Right ventricle myocardium inferior (tissue), 1 donor: ENCODE results near the gene CCNA1. TPM values are rescaled to one million over a fixed set of nuclear protein-coding genes. Genes with fewer than 3 reads are reported as not detected.

Experiments used
- ATAC-seq: fragments of 200-7000 bp; cut with Tn5 transposase; one replicate; pipeline ENCODE4 v1.9.1; 2020; ENCODE audit warnings: mild to moderate bottlenecking, moderate library complexity
- DNase-seq: peaks from one replicate; pipeline ENCODE4 v3.0.0; 2021; ENCODE audit errors: missing footprints
- intact Hi-C: fragments of 100-400 bp; cut with DNase I; formaldehyde crosslinking; loops from one replicate; pipeline ENCODE4 v1.11.0; 2022
- total RNA-seq: library from RNA; stranded (reverse); fragmentation: NEBNext Ultra II Directional; extraction: Animal tissue kit (Norgen Biotek cat#: 25700); gene quantifications from one replicate; pipeline ENCODE4 v1.2.1, GENCODE V29; 2021
- donor health status: DM: no; HTN: yes; CAD: no; lungs with severe emphysema.

The CCNA1 gene
- total RNA-seq, 1 donor from 2014 or later = not detected

DNA sequence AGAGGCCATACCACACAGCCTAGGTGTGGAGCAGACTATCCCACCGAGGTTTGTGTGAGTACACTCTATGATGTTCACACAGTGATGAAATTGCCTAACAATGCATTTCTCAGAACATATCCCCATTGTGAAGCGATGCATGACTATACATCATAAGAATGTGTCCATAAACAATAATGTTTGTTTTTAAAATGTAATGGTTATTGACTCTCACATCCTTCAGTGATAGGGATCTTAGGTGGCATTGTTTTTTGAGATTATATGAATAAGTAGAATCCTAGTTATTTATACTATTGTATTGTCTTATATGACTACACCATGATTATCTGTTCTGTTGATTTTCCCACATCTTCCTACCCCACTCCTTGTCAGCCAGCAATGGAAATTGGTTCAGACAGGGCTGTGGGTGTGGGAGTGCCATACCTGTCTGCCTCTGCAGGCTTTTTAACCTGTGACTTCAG lies 13.6 kb downstream of the CCNA1 start:
- DNase-seq (no peak), ATAC-seq (no peak)
- intact Hi-C loops = no loop called here

DNA sequence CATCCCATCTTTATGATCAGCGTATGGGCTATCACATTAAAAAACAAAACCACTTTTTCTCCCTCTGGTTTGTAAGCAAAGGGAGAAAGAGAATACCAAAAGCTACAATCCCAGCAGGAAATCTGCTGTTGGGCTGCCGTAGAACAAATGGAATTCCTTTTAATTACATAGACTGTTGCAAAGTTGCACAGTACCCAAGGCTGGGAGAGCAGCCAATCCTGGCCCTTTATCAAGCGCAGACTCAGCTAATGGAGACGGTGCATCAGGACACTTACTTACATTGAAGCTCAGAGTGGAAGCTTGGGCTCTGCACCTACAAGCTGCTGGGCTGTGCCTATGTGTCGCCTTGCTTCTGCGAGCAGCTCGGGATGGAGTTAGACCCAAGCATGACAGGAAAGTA lies 15.2 kb downstream of the CCNA1 start:
- intact Hi-C loops = no loop called here
- no peak for DNase-seq
- ATAC-seq = no peak

DNA sequence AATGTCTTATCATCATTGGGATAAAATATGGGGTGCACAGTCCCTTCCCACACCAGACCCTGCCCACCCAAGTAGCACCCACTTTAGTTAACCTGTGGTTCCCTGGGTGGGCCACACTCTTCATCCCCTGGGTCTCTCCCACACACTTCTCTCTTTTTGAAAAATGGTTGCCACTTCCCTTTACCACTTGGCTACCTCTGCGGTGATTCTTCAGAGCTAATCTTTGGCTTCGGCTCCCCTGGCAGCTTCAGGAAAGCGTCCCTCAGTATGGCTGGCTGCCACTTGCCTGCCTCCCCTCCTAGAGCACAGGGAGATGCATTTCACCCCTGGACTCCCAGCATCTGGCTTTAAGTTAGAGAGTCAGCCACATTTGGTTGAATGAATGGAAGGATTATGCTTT lies 18.2 kb downstream of the CCNA1 start:
- ATAC-seq = no peak
- no peak for DNase-seq
- intact Hi-C loops = no loop called here

DNA sequence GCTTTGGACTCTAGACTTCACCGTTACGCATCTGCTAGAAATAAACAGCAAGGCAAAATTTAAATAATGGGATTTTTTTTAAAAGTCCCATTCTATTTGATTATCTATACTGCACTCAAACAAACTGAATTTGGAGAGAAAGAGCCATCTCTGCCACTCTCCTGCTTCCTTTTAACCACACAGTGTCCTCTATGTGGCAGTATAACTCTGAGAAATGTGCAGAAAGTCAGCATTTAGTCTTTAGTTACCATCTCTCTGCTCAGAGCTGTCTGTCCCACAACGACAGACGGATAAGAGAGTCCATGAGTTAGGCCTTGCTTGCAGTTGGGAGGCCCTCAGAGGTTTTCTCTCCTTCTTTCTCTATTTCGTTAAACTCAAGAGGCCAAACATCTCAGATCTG lies 21.2 kb downstream of the CCNA1 start:
- intact Hi-C loops = loop anchor here (1.0 kb wide), 1 partner anchor 283 kb away; no protein-coding TSS in a partner anchor

DNA sequence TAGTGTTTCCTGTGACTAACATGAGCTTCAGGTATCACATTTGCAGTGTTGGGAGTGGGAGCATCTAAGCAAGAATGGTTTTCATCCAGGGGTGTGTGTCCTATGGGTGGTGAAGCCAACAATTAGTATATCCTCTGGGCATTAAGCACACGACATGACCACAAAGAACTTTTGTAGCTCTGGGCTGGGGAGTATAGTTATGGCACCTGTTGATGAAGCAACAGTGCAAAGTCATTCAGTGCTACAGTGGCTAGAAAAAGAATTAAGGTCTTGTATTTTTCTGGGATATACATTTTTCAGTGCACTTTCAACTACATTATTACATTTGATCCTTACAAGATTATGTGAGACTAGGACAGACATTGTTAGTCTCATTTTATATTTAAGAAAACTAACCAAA lies 21.8 kb downstream of the CCNA1 start:
- intact Hi-C loops = no loop called here
- no peak for DNase-seq
- no peak for ATAC-seq

More for the DNA sequence above, 21.2 kb downstream of the CCNA1 start:
- DNase-seq (no peak), ATAC-seq (peak; percentile 67)

DNA sequence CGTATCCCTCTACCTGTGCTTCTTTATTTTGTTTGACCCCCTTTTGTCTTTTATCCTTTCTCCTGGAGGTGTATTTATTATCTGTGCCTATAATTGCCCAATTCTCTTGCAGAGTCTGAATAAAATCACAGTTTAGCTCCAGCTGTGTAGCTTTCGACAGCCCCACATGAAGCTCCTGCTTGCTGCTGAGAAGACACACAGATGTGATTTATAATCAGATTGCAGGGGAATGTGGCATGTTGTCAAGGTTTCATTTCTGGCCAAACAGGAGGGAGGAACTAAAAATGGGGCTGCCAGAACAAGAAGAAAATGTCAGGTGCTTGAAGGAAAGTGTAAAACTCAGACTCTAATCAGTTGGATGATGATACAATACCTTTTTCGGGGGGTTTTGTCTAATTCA lies 22.7 kb downstream of the CCNA1 start:
- DNase-seq (no peak), ATAC-seq (no peak)
- intact Hi-C loops = no loop called here

DNA sequence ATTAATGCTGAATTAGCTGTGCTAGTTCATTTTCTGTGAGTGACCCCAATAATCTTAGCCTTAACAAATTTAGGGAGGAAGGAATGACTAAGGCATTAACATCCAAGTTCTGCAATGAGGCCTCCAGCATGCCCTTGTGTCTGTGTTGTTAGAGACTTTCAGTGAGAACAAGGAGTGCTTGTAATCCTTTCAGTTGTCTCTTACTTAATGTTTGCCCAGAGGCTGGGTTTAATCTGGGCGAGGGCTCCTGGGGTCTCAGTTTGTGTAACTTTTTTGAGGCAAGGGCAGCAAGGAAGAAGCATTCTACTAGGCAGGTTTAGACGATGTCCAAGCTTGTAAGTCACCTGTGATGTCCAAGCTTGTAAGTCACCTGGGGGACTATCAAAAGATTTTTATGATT lies 24.3 kb downstream of the CCNA1 start:
- no peak for DNase-seq
- no peak for ATAC-seq
- intact Hi-C loops = no loop called here

DNA sequence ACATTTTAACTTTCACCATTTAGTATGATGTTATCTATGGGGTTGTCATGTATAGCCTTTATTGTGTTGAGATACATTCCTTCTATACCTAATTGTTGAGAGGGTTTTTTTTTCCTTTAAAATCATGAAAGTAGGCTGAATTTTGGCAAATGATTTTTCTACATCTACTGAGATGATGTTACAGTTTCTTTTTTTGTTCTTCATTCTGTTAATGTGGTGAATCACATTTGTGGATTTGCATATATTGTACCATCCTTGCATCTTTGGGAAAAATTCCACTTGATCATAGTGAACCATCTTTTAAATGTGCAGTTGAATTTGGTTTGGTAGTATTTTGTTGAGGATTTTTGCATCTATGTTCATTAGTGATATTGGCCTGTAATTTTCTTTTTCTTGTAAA lies 29.2 kb downstream of the CCNA1 start:
- no peak for DNase-seq
- intact Hi-C loops = no loop called here
- ATAC-seq = no peak

DNA sequence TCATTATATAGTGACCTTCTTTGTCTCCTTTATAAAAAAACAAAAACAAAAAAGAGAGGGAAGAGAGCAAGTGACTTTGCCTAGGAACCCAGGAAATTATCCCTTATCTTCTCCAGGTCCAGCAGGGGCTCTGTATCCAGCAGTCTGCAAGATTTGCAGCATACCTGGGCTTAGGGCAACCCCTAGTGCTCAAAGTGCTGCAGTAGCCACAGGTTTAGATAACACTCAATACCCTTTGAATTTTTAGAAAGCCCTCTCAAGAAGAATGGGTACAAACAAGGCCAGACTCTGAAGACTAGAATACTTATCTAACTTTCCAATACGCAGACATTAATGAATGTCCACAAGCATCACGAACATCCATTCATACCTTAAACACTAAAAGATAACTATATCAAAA lies 43.2 kb downstream of the CCNA1 start:
- intact Hi-C loops = no loop called here
- ATAC-seq (no peak), DNase-seq (no peak)

DNA sequence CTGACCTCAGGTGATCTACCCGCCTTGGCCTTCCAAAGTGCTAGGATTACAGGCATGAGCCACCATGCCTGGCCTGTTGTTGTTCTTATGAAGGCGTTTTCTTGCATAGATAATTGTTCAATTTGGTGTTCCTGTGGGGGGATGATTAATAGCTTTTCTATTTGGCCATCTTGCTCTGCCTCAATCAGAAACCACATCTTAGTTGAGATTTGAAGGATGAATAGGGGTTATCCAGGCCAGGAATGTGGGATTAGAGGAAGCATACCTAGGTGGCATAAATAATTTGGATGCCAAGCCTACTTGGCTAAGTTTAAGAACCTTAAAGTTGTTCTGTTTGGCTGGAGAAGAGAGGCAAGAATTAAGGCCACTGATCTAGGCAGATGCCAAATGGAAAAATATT lies 44.4 kb downstream of the CCNA1 start:
- no peak for DNase-seq
- no peak for ATAC-seq
- intact Hi-C loops = no loop called here

DNA sequence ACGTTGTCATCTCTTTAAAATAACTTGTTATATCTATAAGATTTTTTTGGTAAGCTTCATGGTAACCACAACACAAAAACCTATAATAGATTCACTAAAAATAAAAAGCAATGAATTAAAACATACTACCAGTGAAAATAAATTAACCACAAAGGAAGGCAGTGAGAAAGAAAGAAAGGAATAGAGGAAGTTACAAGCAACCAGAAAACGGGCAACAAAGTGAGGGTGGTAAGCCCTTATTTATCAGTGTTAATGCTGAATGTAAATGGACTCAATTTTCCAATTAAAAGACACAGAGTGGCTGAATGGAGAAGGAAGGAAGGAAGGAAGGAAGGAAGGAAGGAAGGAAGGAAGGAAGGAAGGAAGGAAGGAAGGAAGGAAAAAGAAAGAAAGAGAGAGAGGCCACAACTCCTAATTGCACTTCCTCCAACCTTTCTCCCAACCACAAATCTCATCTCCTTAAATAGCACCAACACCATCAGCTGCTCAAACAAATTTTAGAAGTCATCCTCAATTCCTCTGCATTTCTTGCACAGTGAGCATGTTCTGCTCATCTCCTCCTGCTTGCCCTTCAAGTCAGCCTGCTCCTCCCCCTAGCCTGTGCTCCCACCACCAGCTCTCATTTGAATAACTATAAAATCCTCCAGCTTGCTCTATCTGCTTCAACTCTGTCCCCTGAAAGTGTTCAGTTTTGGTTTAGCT lies 48.6 kb downstream of the CCNA1 start:
- no peak for DNase-seq
- ATAC-seq = no peak
- intact Hi-C loops = no loop called here

DNA sequence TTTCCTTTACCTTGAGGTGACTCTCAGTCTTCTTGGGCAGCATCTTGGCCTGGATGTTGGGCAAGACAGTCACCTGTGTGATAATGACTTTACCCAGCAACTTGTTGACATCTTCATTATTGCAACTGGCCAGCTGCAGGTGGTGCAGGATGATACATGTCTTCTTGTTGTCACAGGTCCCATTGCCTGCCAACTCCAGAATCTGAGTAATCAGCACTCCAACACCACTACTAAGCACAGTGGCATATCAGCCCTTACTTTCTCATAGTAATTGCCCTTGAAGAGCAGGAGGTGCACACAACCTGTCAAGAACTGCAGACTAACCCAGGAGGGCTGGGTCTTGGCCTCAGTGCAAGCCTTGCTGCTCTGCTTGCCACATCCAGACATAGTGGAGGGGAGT lies 57.8 kb downstream of the CCNA1 start:
- DNase-seq = no peak
- intact Hi-C loops = no loop called here
- ATAC-seq = no peak

Other genes starting within 250 kb of the CCNA1 start
- gene SOHLH2, start 217.9 kb upstream of the CCNA1 start, total RNA-seq = not detected
- gene CCDC169, start 134.7 kb upstream of the CCNA1 start, total RNA-seq = not detected
- gene SPART, start 86.1 kb upstream of the CCNA1 start, total RNA-seq = 41.7 TPM
- 2.0 TPM for gene SERTM1, start 241.5 kb downstream of the CCNA1 start, total RNA-seq